ENCODE data around the gene GOLGA8G.
"Not testable (repeated sequence)": the region's sequence is repeated elsewhere in the genome, so short reads cannot be mapped to it uniquely, and the experiment has no call there.

GOLGA8G gene, protein sequence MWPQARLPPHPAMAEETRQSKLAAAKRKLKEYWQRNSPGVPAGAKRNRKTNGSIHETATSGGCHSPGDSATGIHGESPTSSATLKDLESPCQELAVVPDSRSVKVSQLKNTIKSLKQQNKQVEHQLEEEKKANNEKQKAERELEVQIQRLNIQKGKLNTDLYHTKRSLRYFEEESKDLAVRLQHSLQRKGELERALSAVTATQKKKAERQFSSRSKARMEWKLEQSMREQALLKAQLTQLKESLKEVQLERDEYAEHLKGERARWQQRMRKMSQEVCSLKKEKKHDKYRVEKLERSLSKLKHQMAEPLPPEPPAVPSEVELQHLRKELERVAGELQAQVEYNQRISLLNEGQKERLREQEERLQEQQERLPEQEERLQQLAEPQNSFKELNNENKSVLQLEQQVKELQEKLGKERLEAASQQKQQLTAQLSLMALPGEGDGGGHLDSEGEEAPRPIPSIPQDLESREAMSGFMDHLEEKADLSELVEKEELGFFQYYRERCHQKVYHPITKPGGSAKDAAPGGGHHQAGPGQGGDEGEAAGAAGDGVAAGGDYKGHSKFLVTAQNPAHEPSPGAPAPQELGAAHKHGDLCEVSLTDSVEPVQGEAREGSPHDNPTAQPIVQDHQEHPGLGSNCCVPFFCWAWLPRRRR

GRCh38 chr15:28532954-28533353 lies at the start of gene GOLGA8G:
TSS of gene GOLGA8G (minus strand) at chr15:28532971. CDS start at chr15:28532909, 62 bp downstream.
- not testable (repeated sequence) for DNase-seq (ENCODE audit: low read depth)

GRCh38 chr15:28573351-28573750 lies 40.6 kb upstream of the GOLGA8G start:
- not testable (repeated sequence) for DNase-seq (ENCODE audit: low read depth)

DNA sequence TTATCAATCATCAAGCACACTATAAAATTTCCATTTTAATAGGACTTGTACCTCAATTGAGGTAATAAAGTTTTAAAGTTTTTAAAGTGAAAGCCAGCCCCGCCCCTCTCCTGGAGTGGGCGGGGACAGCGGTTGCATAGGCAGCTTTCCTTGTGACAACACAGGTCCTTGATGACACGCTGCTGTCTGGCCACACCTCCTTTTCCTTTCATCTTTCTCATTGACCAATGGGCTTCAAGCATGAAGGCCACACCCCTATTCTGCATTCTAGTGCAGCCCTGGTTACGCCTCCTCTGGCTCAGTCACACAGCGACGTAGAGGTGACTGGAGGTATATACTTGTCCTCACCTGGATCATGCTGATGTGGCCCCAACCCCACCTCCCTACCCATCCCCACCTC lies 20.5 kb upstream of the GOLGA8G start, which contains the start of gene GOLGA6L25:
Gene GOLGA6L25 (plus strand): TSS at position 301 of the 400 bp plus-strand sequence. CDS start 61 bp downstream, at position 362.
- not testable (repeated sequence) for DNase-seq (ENCODE audit: low read depth)

- DNase-seq (ENCODE audit: low read depth) = not testable (repeated sequence)
These were observed 17.6 kb downstream of the GOLGA8G start for GRCh38 chr15:28515208-28515607.

- DNase-seq (ENCODE audit: low read depth) = not testable (repeated sequence)
These were observed 18.6 kb downstream of the GOLGA8G start for GRCh38 chr15:28514128-28514527.

DNA sequence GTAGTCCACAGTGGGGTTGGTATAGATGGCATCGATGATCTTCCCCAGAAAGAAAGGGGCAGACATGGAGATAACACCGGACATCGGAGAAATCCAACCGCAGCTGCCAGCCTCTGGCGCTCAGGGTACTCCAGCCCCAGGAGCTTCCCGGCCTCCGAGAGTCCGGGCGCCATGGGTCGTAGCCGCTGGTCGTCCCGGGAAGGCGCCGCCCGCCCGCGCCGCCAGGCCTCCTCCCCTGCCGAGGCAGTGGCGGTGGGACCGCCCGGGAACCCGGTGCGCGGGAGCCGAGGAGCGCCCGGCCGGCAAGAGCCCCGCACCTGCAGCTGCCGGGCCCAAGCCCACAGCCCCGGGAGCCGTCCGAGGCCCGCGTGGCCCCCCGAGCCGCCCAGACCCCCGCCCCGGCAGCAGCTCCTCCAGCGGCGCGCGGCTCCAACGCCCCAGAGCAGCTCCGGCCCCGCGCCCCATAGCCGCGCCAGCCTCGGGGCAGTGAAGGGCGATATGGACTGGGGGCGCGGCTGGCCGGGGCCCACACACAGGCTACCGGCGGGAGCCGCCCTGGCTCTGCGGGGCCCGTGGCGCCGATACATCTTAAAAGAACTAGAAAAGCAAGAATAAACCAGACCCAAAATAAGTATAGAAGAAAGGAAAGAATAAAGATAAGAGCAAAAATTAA lies 24.4 kb downstream of the GOLGA8G start:
- not testable (repeated sequence) for DNase-seq (ENCODE audit: low read depth)

GRCh38 chr15:28481340-28481739 lies 51.4 kb downstream of the GOLGA8G start:
- DNase-seq (ENCODE audit: low read depth) = not testable (repeated sequence)

Measured in activated T-cell treated with anti-CD3 and anti-CD28 coated beads for 24 hours (primary cell).